ENCODE results near the gene FBXO38. TPM values are rescaled to one million over a fixed set of nuclear protein-coding genes. Genes with fewer than 3 reads are reported as not detected.
A peak's percentile ranks its signal among the peaks of the same experiment; 100 is the strongest.

The FBXO38 gene
- total and polyA plus RNA-seq, 2 experiments from 2014 or later, result 24.2 to 42.9 TPM

- no peak overlapping the region for H3K4me3 ChIP-seq
- H3K9me3 ChIP-seq (ENCODE audit: low read depth), result no peaks in the 10 kb centered on the region
- no peaks in the 10 kb centered on the region for H3K27me3 ChIP-seq
- H3K4me1 ChIP-seq (ENCODE audit: low read depth), result peaks cover 6% of the 10 kb centered on the region
- TF ChIP-seq CTCF (IDR thresholded peaks at IDR 0.05; ENCODE audit: low read depth, low read length), result no peak
- no peak for DNase-seq (ENCODE audit: low read depth in 1 of 2, low spot score in 1 of 2)
- no peak overlapping the region for H3K27ac ChIP-seq
- no peaks in the 10 kb centered on the region for H3K36me3 ChIP-seq
Observed at GRCh38 chr5:148471379-148471778, 87.6 kb downstream of the FBXO38 start.

- no peak overlapping the region for H3K4me3 ChIP-seq
- no peaks in the 10 kb centered on the region for H3K9me3 ChIP-seq (ENCODE audit: low read depth)
- H3K36me3 ChIP-seq, result no peaks in the 10 kb centered on the region
- no peak overlapping the region for H3K27ac ChIP-seq
- H3K4me1 ChIP-seq (ENCODE audit: low read depth), result peaks cover 6% of the 10 kb centered on the region
- DNase-seq (ENCODE audit: low read depth in 1 of 2, low spot score in 1 of 2), result peak in 1 of 2 donors; percentile 83
- H3K27me3 ChIP-seq, result no peaks in the 10 kb centered on the region
- TF ChIP-seq CTCF (IDR thresholded peaks at IDR 0.05; ENCODE audit: low read depth, low read length), result no peak
Observed at GRCh38 chr5:148474025-148474511, 90.3 kb downstream of the FBXO38 start.

DNA sequence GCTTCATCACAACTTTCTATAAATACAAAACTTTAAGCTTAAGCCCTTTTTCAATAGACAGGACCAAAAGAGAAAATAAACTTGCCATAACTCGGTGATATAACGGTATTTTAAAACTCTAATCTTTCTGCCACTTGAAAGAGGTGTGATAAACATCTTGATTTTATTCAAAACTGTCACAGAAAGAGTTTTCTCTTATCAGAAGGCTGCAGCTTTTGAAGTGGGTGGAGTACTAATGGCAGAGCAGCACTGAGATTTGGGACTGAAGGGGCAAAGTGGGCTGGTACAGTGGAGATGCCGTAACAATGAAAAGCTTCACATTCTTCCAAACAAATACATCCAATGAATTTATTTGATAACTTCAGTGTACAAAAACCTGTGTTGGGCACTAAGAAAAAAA is 92.5 kb downstream of the FBXO38 start:
- Histone ChIP-seq H3K27me3 (no peaks in the 10 kb centered on the region), H3K4me3 (no peak overlapping the region), H3K36me3 (no peaks in the 10 kb centered on the region), H3K9me3 (ENCODE audit: low read depth) (no peaks in the 10 kb centered on the region), H3K27ac (no peak overlapping the region), H3K4me1 (ENCODE audit: low read depth) (peaks cover 6% of the 10 kb centered on the region)
- TF ChIP-seq CTCF (IDR thresholded peaks at IDR 0.05; ENCODE audit: low read depth, low read length), result no peak
- no peak for DNase-seq (ENCODE audit: low read depth in 1 of 2, low spot score in 1 of 2)

DNA sequence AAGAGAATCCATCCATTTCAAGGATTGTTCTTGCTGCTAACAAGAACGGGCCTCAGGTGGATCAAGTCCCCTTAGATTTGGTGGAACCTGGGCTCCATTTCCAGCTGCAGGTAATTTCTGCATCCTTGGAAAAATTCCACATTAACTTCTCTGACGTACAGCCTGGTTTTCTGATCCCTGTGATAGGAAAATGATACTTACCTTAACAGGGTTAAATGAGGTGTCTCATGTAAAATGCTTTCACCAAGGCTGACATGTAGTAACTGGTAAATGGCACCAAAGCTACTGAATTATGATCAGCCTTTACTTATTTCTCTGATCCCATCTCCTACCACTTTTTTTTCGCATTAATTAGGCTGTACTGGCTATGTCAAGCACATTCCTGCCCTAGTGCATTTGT is 93.7 kb downstream of the FBXO38 start:
- H3K4me3 ChIP-seq, result no peak overlapping the region
- DNase-seq (ENCODE audit: low read depth in 1 of 2, low spot score in 1 of 2), result no peak
- H3K9me3 ChIP-seq (ENCODE audit: low read depth), result no peaks in the 10 kb centered on the region
- H3K27ac ChIP-seq, result no peak overlapping the region
- H3K36me3 ChIP-seq, result no peaks in the 10 kb centered on the region
- H3K27me3 ChIP-seq, result no peaks in the 10 kb centered on the region
- H3K4me1 ChIP-seq (ENCODE audit: low read depth), result peaks cover 6% of the 10 kb centered on the region
- TF ChIP-seq CTCF (IDR thresholded peaks at IDR 0.05; ENCODE audit: low read depth, low read length), result no peak

DNA sequence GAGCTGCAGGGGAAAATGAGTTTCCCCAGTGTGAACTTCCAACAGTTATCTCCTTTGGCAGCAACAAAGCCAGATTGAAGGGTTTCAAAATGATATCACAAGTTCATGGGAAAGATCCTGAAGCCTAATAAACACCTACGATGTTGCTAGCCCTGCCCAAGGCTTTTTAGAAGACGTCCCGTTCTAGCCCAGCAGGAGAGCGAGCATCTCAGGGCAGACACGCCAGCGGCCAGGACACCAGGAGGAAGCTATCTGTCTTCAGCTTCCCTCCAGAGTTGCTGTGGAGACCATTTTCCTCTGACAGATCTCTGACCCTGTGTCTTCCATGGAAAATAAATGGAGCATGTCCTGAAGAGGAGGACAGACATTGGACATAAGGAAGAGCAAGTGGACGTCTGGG is 98.4 kb downstream of the FBXO38 start:
- Histone ChIP-seq H3K27me3 (no peaks in the 10 kb centered on the region), H3K4me1 (ENCODE audit: low read depth) (no peaks in the 10 kb centered on the region), H3K27ac (no peak overlapping the region), H3K9me3 (ENCODE audit: low read depth) (no peaks in the 10 kb centered on the region), H3K4me3 (no peak overlapping the region), H3K36me3 (no peaks in the 10 kb centered on the region)
- peak in 1 of 2 donors; percentile 28 for DNase-seq (ENCODE audit: low read depth in 1 of 2, low spot score in 1 of 2)
- no peak for TF ChIP-seq CTCF (IDR thresholded peaks at IDR 0.05; ENCODE audit: low read depth, low read length)
